H1 (cell line): ENCODE data around the gene DPYD. TPM values are rescaled to one million over a fixed set of nuclear protein-coding genes. Genes with fewer than 3 reads are reported as not detected.

Experiments used
- CTCF ChIA-PET: fragments of 300-600 bp; sonication (Branson Sonifier 250); formaldehyde crosslinking; loops from one replicate; lab custom pipeline; 2021; ENCODE audit not compliant: partially characterized antibody; lab: Charles Lee
- POLR2A ChIA-PET: fragments of 300-600 bp; sonication (Branson Sonifier 250); formaldehyde crosslinking; loops from one replicate; lab custom pipeline; 2021; ENCODE audit warnings: inconsistent platforms; ENCODE audit not compliant: partially characterized antibody; lab: Charles Lee
- DNase-seq, 2 experiments: peaks; one replicate each; pipeline versions ENCODE4 v3.0.0 to v3.0.0-alpha.2; 2010 to 2022; ENCODE audit warnings: low spot score in 2 of 2, low read depth in 1 of 2, mixed read lengths in 1 of 2
- FAIRE-seq: peaks from 2 replicates; lab custom pipeline; 2011; peaks lifted over from hg19 to GRCh38; lab: Jason Lieb, UNC
- H2AFZ ChIP-seq: 2 replicates; pipeline ENCODE4 v1.8.1; 2012; ENCODE audit warnings: low read length, inconsistent platforms
- H2AK5ac ChIP-seq: 2 replicates; pipeline ENCODE4 v1.6.1; 2013; ENCODE audit warnings: low read depth, low read length
- H2BK120ac ChIP-seq: replicated peaks from 2 replicates; pipeline ENCODE3; 2013; ENCODE audit warnings: low read depth, low read length, inconsistent platforms
- H2BK12ac ChIP-seq: 2 replicates; pipeline ENCODE4 v1.6.1; 2013; ENCODE audit warnings: low read depth, low read length
- H2BK15ac ChIP-seq: 2 replicates; pipeline ENCODE4 v1.6.1; 2013; ENCODE audit warnings: low read length
- H2BK20ac ChIP-seq: 2 replicates; pipeline ENCODE4 v1.6.1; 2013; ENCODE audit warnings: low read length
- H2BK5ac ChIP-seq: 2 replicates; pipeline ENCODE4 v1.6.1; 2013; ENCODE audit warnings: low read depth, low read length
- H3K14ac ChIP-seq: 2 replicates; pipeline ENCODE4 v1.6.1; 2013; ENCODE audit warnings: inconsistent platforms; ENCODE audit not compliant: insufficient read length
- H3K18ac ChIP-seq: 2 replicates; pipeline ENCODE4 v1.6.1; 2013; ENCODE audit warnings: low read length; ENCODE audit errors: extremely low read depth
- H3K23ac ChIP-seq: 2 replicates; pipeline ENCODE4 v1.6.1; 2013; ENCODE audit warnings: inconsistent platforms; ENCODE audit not compliant: insufficient read length
- H3K23me2 ChIP-seq: 2 replicates; pipeline ENCODE4 v1.6.1; 2013; ENCODE audit warnings: low read depth, low read length
- H3K27ac ChIP-seq: 2 replicates; pipeline ENCODE4 v1.6.1; 2011; ENCODE audit warnings: low read depth, low read length, inconsistent platforms
- H3K27me3 ChIP-seq, 4 experiments: replicated peaks in 1 of 4; 1 replicate in 1 of 4; 2 replicates in 3 of 4; pipeline versions ENCODE4 v1.6.1 to v1.8.1; 2011 to 2013; ENCODE audit warnings: low read length in 3 of 4, mild to moderate bottlenecking in 3 of 4, inconsistent platforms in 2 of 4, mixed read lengths in 2 of 4, moderate library complexity in 1 of 4; ENCODE audit not compliant: control insufficient read depth in 3 of 4, insufficient read depth in 3 of 4; ENCODE audit errors: extremely low read depth in 1 of 4
- H3K36me3 ChIP-seq, 4 experiments: 2 replicates each; pipeline versions ENCODE4 v1.6.1 to v1.8.1; 2011 to 2013; ENCODE audit warnings: mild to moderate bottlenecking in 4 of 4, low read length in 3 of 4, moderate library complexity in 2 of 4, control low read depth in 1 of 4, inconsistent platforms in 1 of 4; ENCODE audit not compliant: insufficient read depth in 4 of 4, control insufficient read depth in 2 of 4
- H3K4ac ChIP-seq: replicated peaks from 2 replicates; pipeline ENCODE3; 2013; ENCODE audit warnings: low read length, low read depth, mixed read lengths, inconsistent platforms; ENCODE audit not compliant: insufficient read length
- H3K4me1 ChIP-seq, 4 experiments: replicated peaks in 1 of 4; 1 replicate in 1 of 4; 2 replicates in 3 of 4; pipeline versions ENCODE4 v1.6.1 to v1.8.1; 2011 to 2013; ENCODE audit warnings: low read length in 3 of 4, inconsistent platforms in 2 of 4, mixed read lengths in 1 of 4; ENCODE audit not compliant: insufficient read depth in 4 of 4, control insufficient read depth in 3 of 4
- H3K4me2 ChIP-seq, 2 experiments: 2 replicates each; pipeline versions ENCODE4 v1.6.1 to v1.8.1; 2011 to 2013; ENCODE audit warnings: low read depth in 2 of 2, low read length in 2 of 2, control low read depth in 1 of 2, inconsistent platforms in 1 of 2, mild to moderate bottlenecking in 1 of 2; ENCODE audit not compliant: insufficient read depth in 1 of 2
- H3K4me3 ChIP-seq, 4 experiments: fragments of 200-600, 300-600 bp in 1 of 4; sonication (generic), shearing (Covaris generic), sonication (Bioruptor Twin) in 1 of 4; 2 replicates each; pipeline versions ENCODE4 v1.5.1 to v1.8.1; 2011 to 2016; ENCODE audit warnings: low read length in 4 of 4, low read depth in 3 of 4, control low read depth in 2 of 4, inconsistent platforms in 2 of 4, mild to moderate bottlenecking in 2 of 4, mixed read lengths in 1 of 4, moderate library complexity in 1 of 4; ENCODE audit not compliant: insufficient read depth in 2 of 4; ENCODE audit errors: extremely low read depth in 1 of 4
- H3K56ac ChIP-seq: replicated peaks from 2 replicates; pipeline ENCODE3; 2013; ENCODE audit warnings: low read depth, mild to moderate bottlenecking, mixed read lengths, low read length, inconsistent platforms; ENCODE audit not compliant: insufficient read length
- H3K79me1 ChIP-seq: 2 replicates; pipeline ENCODE4 v1.6.1; 2013; ENCODE audit warnings: low read depth, low read length, control low read depth
- H3K79me2 ChIP-seq, 2 experiments: 2 replicates each; pipeline versions ENCODE4 v1.6.1 to v1.8.1; 2012 to 2013; ENCODE audit warnings: low read length in 2 of 2, mild to moderate bottlenecking in 2 of 2, inconsistent platforms in 1 of 2; ENCODE audit not compliant: insufficient read depth in 2 of 2, control insufficient read depth in 1 of 2
- H3K9ac ChIP-seq, 4 experiments: replicated peaks in 1 of 4; 1 replicate in 1 of 4; 2 replicates in 3 of 4; pipeline versions ENCODE4 v1.6.1 to v1.8.1; 2011 to 2013; ENCODE audit warnings: low read depth in 3 of 4, low read length in 3 of 4, control low read depth in 2 of 4, mild to moderate bottlenecking in 2 of 4, moderate library complexity in 2 of 4, inconsistent platforms in 1 of 4; ENCODE audit errors: extremely low read depth in 1 of 4
- H3K9me3 ChIP-seq, 2 experiments: 2 replicates each; pipeline versions ENCODE4 v1.6.1 to v1.8.1; 2012 to 2013; ENCODE audit warnings: mild to moderate bottlenecking in 2 of 2, moderate library complexity in 2 of 2, control low read depth in 1 of 2, inconsistent platforms in 1 of 2, low read depth in 1 of 2, low read length in 1 of 2, mixed read lengths in 1 of 2; ENCODE audit not compliant: insufficient read depth in 2 of 2
- H4K20me1 ChIP-seq, 2 experiments: replicated peaks in 1 of 2; 2 replicates each; pipeline versions ENCODE3 to v1.8.1; 2011 to 2013; ENCODE audit warnings: inconsistent platforms in 2 of 2, low read length in 2 of 2, mild to moderate bottlenecking in 1 of 2; ENCODE audit not compliant: insufficient read depth in 2 of 2, control insufficient read depth in 1 of 2
- H4K5ac ChIP-seq: 2 replicates; pipeline ENCODE4 v1.6.1; 2013; ENCODE audit warnings: low read length, low read depth, mixed read lengths, inconsistent platforms; ENCODE audit not compliant: insufficient read length
- H4K8ac ChIP-seq: 2 replicates; pipeline ENCODE4 v1.8.0; 2013; ENCODE audit warnings: mild to moderate bottlenecking, moderate library complexity, low read length, inconsistent platforms; ENCODE audit not compliant: insufficient read depth; ENCODE audit errors: extremely low read depth
- H4K91ac ChIP-seq: replicated peaks from 2 replicates; pipeline ENCODE3; 2013; ENCODE audit warnings: low read length, mixed read lengths, inconsistent platforms; ENCODE audit not compliant: insufficient read length
- ASH2L ChIP-seq: fragments of 200-600, 300-600 bp; sonication (generic); IDR thresholded peaks from one replicate; pipeline ENCODE4 v1.7.1; 2017; ENCODE audit warnings: low read length
- BRCA1 ChIP-seq: IDR thresholded peaks from 2 replicates; pipeline ENCODE4 v1.6.1; 2012; ENCODE audit warnings: low read depth, low read length, improper control_type of control experiment
- CEBPB ChIP-seq: IDR thresholded peaks from 2 replicates; pipeline ENCODE4 v1.6.1; 2012; ENCODE audit warnings: low read depth, low read length
- EP300 ChIP-seq, 2 experiments: IDR thresholded peaks; 1 replicate in 1 of 2; 2 replicates in 1 of 2; pipeline ENCODE4 v1.6.1; 2011 to 2012; ENCODE audit warnings: low read depth in 2 of 2, low read length in 2 of 2, mild to moderate bottlenecking in 2 of 2, borderline replicate concordance in 1 of 2, inconsistent platforms in 1 of 2, moderate library complexity in 1 of 2
- JUN ChIP-seq: IDR thresholded peaks from 2 replicates; pipeline ENCODE4 v1.6.1; 2011; ENCODE audit warnings: low read depth, mild to moderate bottlenecking, improper control_type of control experiment, low read length
- KDM5A ChIP-seq: fragments of 200-600 bp; IDR thresholded peaks from 2 replicates; pipeline ENCODE4 v1.7.1; 2012; ENCODE audit warnings: mild to moderate bottlenecking, low read length, inconsistent platforms, mixed read lengths
- MAFK ChIP-seq: IDR thresholded peaks from 2 replicates; pipeline ENCODE4 v1.6.1; 2012; ENCODE audit warnings: low read depth, mild to moderate bottlenecking, improper control_type of control experiment, low read length
- NANOG ChIP-seq: IDR thresholded peaks from 2 replicates; pipeline ENCODE4 v1.6.1; 2011; ENCODE audit warnings: low read length, low read depth, mild to moderate bottlenecking, inconsistent platforms; ENCODE audit not compliant: insufficient read depth, poor library complexity, severe bottlenecking
- POLR2AphosphoS5 ChIP-seq: IDR thresholded peaks from 2 replicates; pipeline ENCODE4 v1.6.1; 2011; ENCODE audit warnings: low read depth, low read length
- RAD21 ChIP-seq, 2 experiments: IDR thresholded peaks in 1 of 2; conservative IDR thresholded peaks in 1 of 2; 2 replicates each; pipeline ENCODE4 v1.6.1; 2011; ENCODE audit warnings: low read depth in 2 of 2, low read length in 2 of 2, improper control_type of control experiment in 1 of 2, inconsistent platforms in 1 of 2, mild to moderate bottlenecking in 1 of 2, moderate library complexity in 1 of 2
- RXRA ChIP-seq: IDR thresholded peaks from 2 replicates; pipeline ENCODE4 v1.6.1; 2011; ENCODE audit warnings: low read depth, mild to moderate bottlenecking, low read length, moderate library complexity; ENCODE audit not compliant: insufficient read depth
- SRF ChIP-seq: IDR thresholded peaks from 2 replicates; pipeline ENCODE4 v1.6.1; 2011; ENCODE audit warnings: mild to moderate bottlenecking, low read depth, low read length, moderate library complexity
- WGBS, 2 experiments: shearing (Covaris generic) in 1 of 2; methylation state at CpG; one replicate each; pipeline versions ENCODE4 v1.1.6 to v1.1.7; 2013 to 2015; ENCODE audit warnings: low lambda C conversion rate in 2 of 2, mixed read lengths in 2 of 2, inconsistent platforms in 1 of 2, low coverage in 1 of 2, missing lambda C conversion rate in 1 of 2; ENCODE audit not compliant: insufficient replicate concordance in 2 of 2, insufficient coverage in 1 of 2, insufficient read length in 1 of 2; ENCODE audit errors: extremely low coverage in 1 of 2, missing lambda C conversion rate in 1 of 2; 5-methylcytosine and 5-hydroxymethylcytosine counted together
- polyA plus RNA-seq, 7 experiments: library from polyadenylated mRNA; depleted of rRNA in 3 of 7; stranded (reverse) in 5 of 7; unstranded in 2 of 7; fragments of >200 nt in 5 of 7; fragments of 200-250 nt in 2 of 7; gene quantifications; 1 replicate in 5 of 7; 2 replicates in 1 of 7; 4 replicates in 1 of 7; pipeline versions ENCODE4 v1.2.1 to v1.2.3, GENCODE V29; 2011 to 2013; ENCODE audit warnings: missing spikeins in 2 of 7, mixed read lengths in 2 of 7
- total RNA-seq: library from RNA; stranded (reverse); fragmentation: NEBNext Ultra II Directional; extraction: Animal tissue kit (Norgen Biotek cat#: 25700); gene quantifications from 2 replicates; pipeline ENCODE4 v1.2.1, GENCODE V29; 2021
- TF ChIP-seq, protein P1 (sequence below): IDR thresholded peaks from 2 replicates; pipeline ENCODE4 v1.6.1; 2011; ENCODE audit warnings: low read depth, mild to moderate bottlenecking, low read length; ENCODE audit not compliant: insufficient read depth

DPYD gene
- total and polyA plus RNA-seq, 2 of the 8 experiments (the other 6 are each of a cell fraction or from before 2014, with no cell fraction given) = 0.29 to 0.73 TPM

DNA sequence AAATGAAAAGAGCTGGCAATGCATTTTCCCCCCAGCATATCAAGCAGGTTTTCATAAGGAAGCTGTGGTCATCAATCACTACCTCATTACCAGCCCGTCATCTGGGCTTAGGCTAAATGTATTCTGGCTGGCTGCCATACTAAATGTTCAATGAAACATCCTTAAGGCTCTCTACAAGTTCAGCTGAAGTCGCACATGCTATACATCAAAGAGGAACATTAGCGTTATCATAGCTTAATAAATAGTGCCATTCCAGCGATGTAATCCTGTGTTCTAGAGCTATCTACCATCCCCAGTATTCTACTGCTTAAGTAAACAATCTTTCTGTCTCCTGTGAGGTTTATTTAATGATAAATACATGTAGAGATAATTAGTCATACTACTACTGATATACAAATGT, 288.8 kb downstream of the DPYD start:
- H3K18ac ChIP-seq = no peak overlapping the region
- H3K4me3 ChIP-seq = no peak overlapping the region
- H3K4ac ChIP-seq = no peak overlapping the region
- no peak overlapping the region for H3K9ac ChIP-seq
- no peaks in the 10 kb centered on the region for H3K36me3 ChIP-seq
- H3K23me2 ChIP-seq = no peaks in the 10 kb centered on the region
- ChIA-PET POLR2A (no interaction called here), CTCF (no interaction called here)
- no peak overlapping the region for H3K27ac ChIP-seq
- H2BK20ac ChIP-seq = no peak overlapping the region
- H3K4me1 ChIP-seq = peaks cover 0 to 2% (median 0%) of the 10 kb centered on the region in 4 experiments; a peak in 1 of 7 replicates
- H4K5ac ChIP-seq = no peak overlapping the region
- FAIRE-seq (no peak), DNase-seq (no peak)
- TF ChIP-seq EP300 (IDR thresholded peaks at IDR 0.05; ENCODE audit: borderline replicate concordance in 1 of 2, low read depth in 2 of 2, low read length in 2 of 2) (no peak), SRF (no peak), KDM5A (no peak), JUN (no peak), POLR2AphosphoS5 (no peak), BRCA1 (no peak), ASH2L (no peak), RXRA (no peak), RAD21 (IDR thresholded peaks at IDR 0.05 in 1 of 2, conservative IDR thresholded peaks at IDR 0.05 in 1 of 2; ENCODE audit: low read depth in 2 of 2, low read length in 2 of 2) (no peak), MAFK (no peak), NANOG (no peak), CEBPB (no peak)
- TF ChIP-seq, protein P1, sequence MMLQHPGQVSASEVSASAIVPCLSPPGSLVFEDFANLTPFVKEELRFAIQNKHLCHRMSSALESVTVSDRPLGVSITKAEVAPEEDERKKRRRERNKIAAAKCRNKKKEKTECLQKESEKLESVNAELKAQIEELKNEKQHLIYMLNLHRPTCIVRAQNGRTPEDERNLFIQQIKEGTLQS = no peak
- H2BK15ac ChIP-seq = no peak overlapping the region
- H3K23ac ChIP-seq = no peak overlapping the region
- no peak overlapping the region for H4K8ac ChIP-seq
- H4K91ac ChIP-seq = no peak overlapping the region
- H2BK120ac ChIP-seq = no peak overlapping the region
- H3K27me3 ChIP-seq = no peaks in the 10 kb centered on the region
- H2BK12ac ChIP-seq = no peak overlapping the region
- WGBS, 2 experiments = 93% methylated on average over 4 of the region's 4 CpGs; no CpG with 5 or more reads in 1 of the 2 experiments
- H3K79me2 ChIP-seq = no peaks in the 10 kb centered on the region
- H3K56ac ChIP-seq = no peak overlapping the region
- no peak overlapping the region for H2AFZ ChIP-seq
- H3K79me1 ChIP-seq = no peaks in the 10 kb centered on the region
- no peaks in the 10 kb centered on the region for H3K9me3 ChIP-seq
- H2AK5ac ChIP-seq = no peak overlapping the region
- H3K4me2 ChIP-seq = no peak overlapping the region
- no peak overlapping the region for H2BK5ac ChIP-seq
- H4K20me1 ChIP-seq = no peaks in the 10 kb centered on the region
- H3K14ac ChIP-seq = no peak overlapping the region
